Measurements from ENCODE around the gene LYPD6B.

DNA sequence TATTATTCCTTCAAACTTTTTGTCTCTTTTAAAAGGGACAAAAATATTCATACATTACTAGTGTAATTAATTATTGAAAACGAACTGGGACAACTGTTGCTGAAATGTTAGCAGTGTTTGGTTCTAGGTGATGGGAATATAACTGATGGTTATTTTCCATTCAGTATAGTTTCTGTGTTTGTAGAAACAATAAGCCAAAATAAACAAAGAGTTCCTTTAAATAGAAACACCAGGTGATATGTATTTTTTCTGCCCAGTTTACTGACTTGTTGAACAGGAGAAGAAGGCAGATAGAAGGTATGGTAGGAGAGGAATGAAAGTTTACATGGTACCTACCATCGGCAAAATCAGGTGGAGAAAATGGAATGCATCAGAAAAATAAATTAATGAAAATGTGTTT is 74.2 kb downstream of the LYPD6B start:
- no peak for TF ChIP-seq EP300 (IDR thresholded peaks at IDR 0.05)
- TF ChIP-seq, protein P1, sequence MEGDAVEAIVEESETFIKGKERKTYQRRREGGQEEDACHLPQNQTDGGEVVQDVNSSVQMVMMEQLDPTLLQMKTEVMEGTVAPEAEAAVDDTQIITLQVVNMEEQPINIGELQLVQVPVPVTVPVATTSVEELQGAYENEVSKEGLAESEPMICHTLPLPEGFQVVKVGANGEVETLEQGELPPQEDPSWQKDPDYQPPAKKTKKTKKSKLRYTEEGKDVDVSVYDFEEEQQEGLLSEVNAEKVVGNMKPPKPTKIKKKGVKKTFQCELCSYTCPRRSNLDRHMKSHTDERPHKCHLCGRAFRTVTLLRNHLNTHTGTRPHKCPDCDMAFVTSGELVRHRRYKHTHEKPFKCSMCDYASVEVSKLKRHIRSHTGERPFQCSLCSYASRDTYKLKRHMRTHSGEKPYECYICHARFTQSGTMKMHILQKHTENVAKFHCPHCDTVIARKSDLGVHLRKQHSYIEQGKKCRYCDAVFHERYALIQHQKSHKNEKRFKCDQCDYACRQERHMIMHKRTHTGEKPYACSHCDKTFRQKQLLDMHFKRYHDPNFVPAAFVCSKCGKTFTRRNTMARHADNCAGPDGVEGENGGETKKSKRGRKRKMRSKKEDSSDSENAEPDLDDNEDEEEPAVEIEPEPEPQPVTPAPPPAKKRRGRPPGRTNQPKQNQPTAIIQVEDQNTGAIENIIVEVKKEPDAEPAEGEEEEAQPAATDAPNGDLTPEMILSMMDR (IDR thresholded peaks at IDR 0.05): no peak

All from ovary (tissue), 3 donors.